Measurements from ENCODE around the gene PPP1R9B. TPM values are rescaled to one million over a fixed set of nuclear protein-coding genes. Genes with fewer than 3 reads are reported as not detected.

Gene PPP1R9B
- total RNA-seq, 1 experiment from 2014 or later: 15.0 TPM

- H3K36me3 ChIP-seq (replicated peaks; ENCODE audit: control insufficient read depth, insufficient read depth, low read length): no peaks in the 10 kb centered on the region
- DNase-seq: no peak
- H3K27me3 ChIP-seq (ENCODE audit: control insufficient read depth, insufficient read depth, low read length): peaks cover 2% of the 10 kb centered on the region; the same call in 1 of the 2 replicates
Observed at GRCh38 chr17:50125420-50125997, 25.0 kb downstream of the PPP1R9B start.

GRCh38 chr17:50123649-50124349 lies 26.7 kb downstream of the PPP1R9B start:
- no peak overlapping the region for H3K4me3 ChIP-seq (ENCODE audit: insufficient read depth, low read depth, low read length)
- no peaks in the 10 kb centered on the region for H3K36me3 ChIP-seq (replicated peaks; ENCODE audit: control insufficient read depth, insufficient read depth, low read length)
- H3K27me3 ChIP-seq (ENCODE audit: control insufficient read depth, insufficient read depth, low read length): peaks cover 7% of the 10 kb centered on the region
- DNase-seq: peak; percentile 75

More at GRCh38 chr17:50125420-50125997, 25.0 kb downstream of the PPP1R9B start:
- H3K4me3 ChIP-seq (ENCODE audit: insufficient read depth, low read depth, low read length): no peak overlapping the region

- Histone ChIP-seq H3K4me3 (ENCODE audit: insufficient read depth, low read depth, low read length) (no peak overlapping the region), H3K27me3 (ENCODE audit: control insufficient read depth, insufficient read depth, low read length) (peaks cover 10% of the 10 kb centered on the region), H3K36me3 (replicated peaks; ENCODE audit: control insufficient read depth, insufficient read depth, low read length) (no peaks in the 10 kb centered on the region)
- DNase-seq: no peak
Observed at GRCh38 chr17:50122945-50123344, 27.5 kb downstream of the PPP1R9B start.

DNA sequence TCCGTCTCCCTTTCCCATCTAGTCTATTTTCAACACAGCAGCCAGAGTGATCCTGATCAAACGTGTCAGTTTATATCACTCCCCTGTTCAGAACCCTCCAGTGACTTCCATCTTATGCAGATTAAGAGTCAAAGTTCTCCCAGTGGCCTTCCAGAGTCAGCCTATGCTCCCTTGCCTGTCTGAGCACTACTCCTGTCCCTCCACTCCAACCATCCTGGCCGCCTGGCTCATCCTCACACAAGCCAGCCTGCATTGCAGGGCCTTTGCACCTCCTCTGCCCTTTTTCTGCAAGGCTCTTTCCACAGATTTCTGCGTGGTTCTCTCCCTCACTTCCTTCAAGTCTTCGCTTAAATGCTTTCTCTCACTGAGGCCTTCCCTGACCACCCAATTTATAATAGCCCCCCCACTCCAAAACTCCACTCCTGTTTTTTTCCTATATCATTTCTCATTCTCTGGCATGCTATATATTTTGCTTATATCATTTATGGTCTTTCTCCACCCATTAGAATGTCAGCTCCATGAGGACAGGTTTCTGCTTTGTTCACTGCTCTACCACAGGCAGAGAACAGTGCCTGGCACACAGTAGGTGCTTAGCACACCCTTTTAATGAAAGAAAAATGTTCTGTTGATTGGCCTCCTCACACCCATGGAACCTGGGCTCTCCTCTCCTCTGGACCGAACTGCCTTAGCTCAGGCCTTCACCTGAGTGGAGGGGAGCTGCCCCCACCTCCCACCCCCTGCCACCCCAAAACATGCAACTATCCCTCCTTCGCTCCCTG lies 29.8 kb downstream of the PPP1R9B start:
- H3K4me3 ChIP-seq (ENCODE audit: insufficient read depth, low read depth, low read length): no peak overlapping the region
- peaks cover 20% of the 10 kb centered on the region for H3K27me3 ChIP-seq (ENCODE audit: control insufficient read depth, insufficient read depth, low read length)
- no peak for DNase-seq
- no peaks in the 10 kb centered on the region for H3K36me3 ChIP-seq (replicated peaks; ENCODE audit: control insufficient read depth, insufficient read depth, low read length)

GRCh38 chr17:50118828-50119218 lies 31.7 kb downstream of the PPP1R9B start:
- H3K36me3 ChIP-seq (replicated peaks; ENCODE audit: control insufficient read depth, insufficient read depth, low read length): no peaks in the 10 kb centered on the region
- no peak for DNase-seq
- peaks cover 20% of the 10 kb centered on the region for H3K27me3 ChIP-seq (ENCODE audit: control insufficient read depth, insufficient read depth, low read length)
- no peak overlapping the region for H3K4me3 ChIP-seq (ENCODE audit: insufficient read depth, low read depth, low read length)

DNA sequence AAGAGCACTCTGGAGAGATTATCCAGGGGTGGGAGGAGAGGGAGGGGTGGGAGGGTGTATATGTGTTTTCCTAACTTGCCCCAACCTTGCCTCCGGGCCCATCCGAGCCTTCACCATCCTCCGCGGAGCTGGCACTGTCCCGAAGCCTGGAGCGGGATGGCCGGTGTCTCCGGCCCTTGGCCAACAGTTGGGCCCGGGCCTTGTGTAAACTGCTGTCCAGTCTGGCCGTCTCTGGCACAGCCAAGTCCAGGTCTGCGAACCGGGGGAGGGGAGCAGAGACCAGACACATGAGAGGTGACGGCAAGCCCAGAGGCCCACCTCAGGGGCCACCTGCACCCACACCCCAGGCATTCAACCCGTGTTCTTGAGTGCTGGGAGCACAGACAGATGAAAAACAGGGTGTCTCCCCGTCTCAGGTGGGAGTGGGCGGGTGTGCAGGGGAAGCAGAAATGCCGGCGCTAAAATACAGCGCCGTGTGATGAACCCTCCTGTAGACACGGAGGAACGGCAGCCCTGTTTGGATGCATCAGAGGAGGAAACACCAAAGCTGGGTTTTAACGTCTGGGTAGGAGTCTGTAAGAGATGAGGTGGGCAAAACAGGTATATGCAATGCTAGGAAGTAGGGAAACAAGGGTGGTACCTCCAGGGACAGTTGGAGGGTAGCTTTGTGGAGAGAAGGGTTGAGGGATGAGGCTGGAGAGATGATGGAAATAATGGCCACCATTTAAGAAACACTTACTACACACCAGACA lies 32.2 kb downstream of the PPP1R9B start:
- H3K4me3 ChIP-seq (ENCODE audit: insufficient read depth, low read depth, low read length): no peak overlapping the region
- H3K27me3 ChIP-seq (ENCODE audit: control insufficient read depth, insufficient read depth, low read length): peaks cover 20% of the 10 kb centered on the region
- no peaks in the 10 kb centered on the region for H3K36me3 ChIP-seq (replicated peaks; ENCODE audit: control insufficient read depth, insufficient read depth, low read length)
- no peak for DNase-seq

DNA sequence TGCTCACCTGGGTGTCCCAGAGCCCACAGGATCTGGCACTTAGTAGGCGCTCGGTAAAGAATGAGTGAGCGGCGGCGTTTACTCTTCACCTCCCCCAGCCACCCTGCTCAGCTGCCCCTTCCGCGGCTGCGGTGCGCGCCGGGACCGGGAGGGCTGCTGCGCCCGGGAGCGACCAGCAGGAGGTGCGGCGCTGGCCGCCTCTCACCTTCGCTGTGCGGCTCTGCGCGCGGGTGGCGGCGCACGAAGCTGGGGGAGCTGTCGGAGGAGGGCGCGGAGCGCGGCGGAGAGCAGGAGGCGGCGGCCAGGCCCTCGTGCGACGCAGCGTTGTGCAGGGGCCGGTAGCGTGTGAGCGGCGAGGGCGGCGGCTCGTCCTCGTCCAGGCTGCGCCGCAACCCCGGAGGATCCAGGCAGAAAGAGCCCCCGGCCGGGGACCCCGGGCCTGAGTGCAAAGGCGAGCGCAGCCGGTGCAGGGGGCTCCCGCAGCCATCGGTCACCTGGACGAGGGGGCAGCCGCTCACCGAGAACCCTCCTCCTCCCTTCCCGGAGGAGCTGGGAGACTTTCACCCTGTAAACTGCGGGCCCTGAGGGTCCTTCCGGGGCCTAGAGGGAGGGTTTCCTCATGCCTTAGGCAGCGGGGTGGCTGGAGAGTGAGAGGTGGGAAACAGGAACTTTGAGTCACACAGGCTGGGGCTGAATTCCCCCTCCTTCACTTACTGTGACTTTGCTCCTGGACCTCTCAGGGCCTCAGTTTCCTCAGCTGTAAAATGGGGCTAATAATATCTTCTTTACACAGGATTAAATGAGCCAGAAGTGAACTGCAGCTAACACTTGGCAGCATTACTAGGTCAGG lies 33.0 kb downstream of the PPP1R9B start:
- Histone ChIP-seq H3K36me3 (replicated peaks; ENCODE audit: control insufficient read depth, insufficient read depth, low read length) (no peaks in the 10 kb centered on the region), H3K27me3 (ENCODE audit: control insufficient read depth, insufficient read depth, low read length) (peaks cover 20% of the 10 kb centered on the region), H3K4me3 (ENCODE audit: insufficient read depth, low read depth, low read length) (peak overlapping the region; percentile 45)
- peak; percentile 93 for DNase-seq

DNA sequence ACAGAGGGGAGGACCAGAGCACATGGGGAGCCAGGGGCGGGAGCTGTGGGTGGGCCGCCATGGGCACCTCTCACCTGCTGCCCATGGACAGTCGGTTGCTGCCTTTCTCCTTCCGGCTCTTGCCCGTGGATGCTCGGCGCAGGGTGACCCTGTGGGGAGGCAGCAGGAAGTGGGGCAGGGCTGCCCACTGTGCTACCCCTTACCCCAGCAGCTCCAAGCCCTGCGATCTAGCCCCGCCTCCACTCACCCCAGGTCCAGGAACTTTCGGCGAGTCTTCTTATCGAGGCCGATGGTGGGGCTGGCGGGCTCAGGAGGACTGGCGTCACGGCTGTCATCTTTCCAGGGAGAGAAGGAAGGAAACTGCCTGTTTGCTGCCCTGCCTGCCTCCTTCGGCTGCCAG lies 34.7 kb downstream of the PPP1R9B start:
- no peak overlapping the region for H3K4me3 ChIP-seq (ENCODE audit: insufficient read depth, low read depth, low read length)
- H3K27me3 ChIP-seq (ENCODE audit: control insufficient read depth, insufficient read depth, low read length): peaks cover 20% of the 10 kb centered on the region
- no peak for DNase-seq
- no peaks in the 10 kb centered on the region for H3K36me3 ChIP-seq (replicated peaks; ENCODE audit: control insufficient read depth, insufficient read depth, low read length)

- H3K4me3 ChIP-seq (ENCODE audit: insufficient read depth, low read depth, low read length): no peak overlapping the region
- DNase-seq: peak; percentile 88
- H3K27me3 ChIP-seq (ENCODE audit: control insufficient read depth, insufficient read depth, low read length): peaks cover 20% of the 10 kb centered on the region
- no peaks in the 10 kb centered on the region; the same call in 1 of the 2 replicates for H3K36me3 ChIP-seq (replicated peaks; ENCODE audit: control insufficient read depth, insufficient read depth, low read length)
Observed at GRCh38 chr17:50114849-50115357, 35.6 kb downstream of the PPP1R9B start.

- H3K4me3 ChIP-seq (ENCODE audit: insufficient read depth, low read depth, low read length): no peak overlapping the region
- DNase-seq: no peak
- H3K27me3 ChIP-seq (ENCODE audit: control insufficient read depth, insufficient read depth, low read length): peaks cover 18% of the 10 kb centered on the region
- H3K36me3 ChIP-seq (replicated peaks; ENCODE audit: control insufficient read depth, insufficient read depth, low read length): no peaks in the 10 kb centered on the region; the same call in 1 of the 2 replicates
Observed at GRCh38 chr17:50114401-50114800, 36.1 kb downstream of the PPP1R9B start.

DNA sequence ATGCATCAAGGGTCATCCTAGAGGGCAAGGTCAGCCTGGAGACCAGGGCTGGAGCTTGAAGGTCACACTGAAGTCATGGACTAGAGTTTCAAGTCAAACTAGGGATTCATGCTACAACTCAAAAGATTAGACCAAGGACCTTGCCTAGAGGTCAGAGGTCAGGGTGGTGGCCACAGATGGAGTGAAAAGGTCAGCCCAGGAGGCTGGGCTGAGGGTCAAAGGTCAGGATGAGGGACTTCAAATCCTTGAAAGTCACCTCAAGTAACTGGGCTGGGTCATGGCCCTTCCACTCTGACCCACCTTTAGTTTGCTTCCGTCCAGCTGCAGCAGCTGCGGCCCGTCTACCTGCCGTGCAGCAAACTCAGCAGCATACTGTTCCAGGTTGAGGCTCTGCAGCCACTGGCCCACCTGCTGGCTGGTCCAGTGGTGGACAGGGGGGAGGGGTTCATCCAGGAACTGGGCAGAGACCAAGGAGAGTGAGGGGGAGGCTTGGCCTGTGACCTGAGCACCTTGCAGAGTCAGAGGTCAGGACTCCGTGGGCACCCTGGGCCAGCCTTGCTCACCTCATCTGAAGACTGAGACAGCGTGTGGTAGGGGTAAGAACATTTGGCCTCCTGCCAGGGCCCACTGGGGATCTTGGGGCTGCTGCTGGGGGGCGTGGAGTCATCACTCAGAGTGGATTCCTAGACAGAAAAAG lies 36.7 kb downstream of the PPP1R9B start:
- no peak for DNase-seq
- Histone ChIP-seq H3K4me3 (ENCODE audit: insufficient read depth, low read depth, low read length) (no peak overlapping the region), H3K36me3 (replicated peaks; ENCODE audit: control insufficient read depth, insufficient read depth, low read length) (no peaks in the 10 kb centered on the region; the same call in 1 of the 2 replicates), H3K27me3 (ENCODE audit: control insufficient read depth, insufficient read depth, low read length) (peaks cover 14% of the 10 kb centered on the region)

DNA sequence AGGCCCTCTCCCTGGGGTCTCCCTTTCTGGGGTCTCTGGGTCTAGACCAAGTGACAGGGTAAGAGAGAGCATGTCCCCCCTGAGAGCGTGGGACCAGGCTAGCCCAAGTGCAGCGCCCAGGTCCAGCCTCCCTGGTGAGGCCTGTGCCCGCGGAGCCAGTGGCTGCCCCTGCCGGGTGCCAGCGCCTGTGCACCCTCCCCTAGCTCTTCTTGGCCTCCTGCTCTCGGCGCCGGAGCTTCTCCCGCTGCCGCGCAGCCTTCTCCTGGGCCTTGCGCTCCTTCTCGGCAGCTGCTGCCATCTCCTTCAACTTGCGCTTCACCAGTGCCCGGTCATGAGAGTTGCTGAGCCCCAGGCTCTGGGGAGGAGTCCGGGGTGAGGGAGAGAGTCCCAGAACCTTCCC lies 37.8 kb downstream of the PPP1R9B start:
- Histone ChIP-seq H3K27me3 (ENCODE audit: control insufficient read depth, insufficient read depth, low read length) (peaks cover 9% of the 10 kb centered on the region), H3K4me3 (ENCODE audit: insufficient read depth, low read depth, low read length) (no peak overlapping the region), H3K36me3 (replicated peaks; ENCODE audit: control insufficient read depth, insufficient read depth, low read length) (no peaks in the 10 kb centered on the region; the same call in 1 of the 2 replicates)
- no peak for DNase-seq

Data from H7 (cell line).